Uterus (tissue), 2 donors: ENCODE data around the gene MAP2K6.

ENCODE experiments used
- CTCF ChIP-seq, 4 experiments: fragments of 200-600 bp in 2 of 4; fragments of 450-650 bp in 2 of 4; sonication (generic) in 2 of 4; IDR thresholded peaks; one replicate each; pipeline ENCODE4 v1.5.1; 2016 to 2019; ENCODE audit warnings: antibody characterized with exemption in 4 of 4, mild to moderate bottlenecking in 2 of 4, moderate library complexity in 1 of 4
- POLR2A ChIP-seq, 2 donors: fragments of 450-650 bp; IDR thresholded peaks; one replicate each; pipeline ENCODE4 v1.6.1; 2016; ENCODE audit warnings: antibody characterized with exemption in 2 of 2, mild to moderate bottlenecking in 1 of 2, moderate library complexity in 1 of 2

GRCh38 chr17:69594641-69595040, 180.1 kb downstream of the MAP2K6 start:
- TF ChIP-seq CTCF (IDR thresholded peaks at IDR 0.05): no peak
- no peak for TF ChIP-seq POLR2A (IDR thresholded peaks at IDR 0.05)
